Measurements from ENCODE around the gene TCEANC2. TPM values are rescaled to one million over a fixed set of nuclear protein-coding genes. Genes with fewer than 3 reads are reported as not detected.

Gene TCEANC2
- total RNA-seq, 4 donors from 2014 or later, result 1.4 to 7.1 (median 5.7) TPM

DNA sequence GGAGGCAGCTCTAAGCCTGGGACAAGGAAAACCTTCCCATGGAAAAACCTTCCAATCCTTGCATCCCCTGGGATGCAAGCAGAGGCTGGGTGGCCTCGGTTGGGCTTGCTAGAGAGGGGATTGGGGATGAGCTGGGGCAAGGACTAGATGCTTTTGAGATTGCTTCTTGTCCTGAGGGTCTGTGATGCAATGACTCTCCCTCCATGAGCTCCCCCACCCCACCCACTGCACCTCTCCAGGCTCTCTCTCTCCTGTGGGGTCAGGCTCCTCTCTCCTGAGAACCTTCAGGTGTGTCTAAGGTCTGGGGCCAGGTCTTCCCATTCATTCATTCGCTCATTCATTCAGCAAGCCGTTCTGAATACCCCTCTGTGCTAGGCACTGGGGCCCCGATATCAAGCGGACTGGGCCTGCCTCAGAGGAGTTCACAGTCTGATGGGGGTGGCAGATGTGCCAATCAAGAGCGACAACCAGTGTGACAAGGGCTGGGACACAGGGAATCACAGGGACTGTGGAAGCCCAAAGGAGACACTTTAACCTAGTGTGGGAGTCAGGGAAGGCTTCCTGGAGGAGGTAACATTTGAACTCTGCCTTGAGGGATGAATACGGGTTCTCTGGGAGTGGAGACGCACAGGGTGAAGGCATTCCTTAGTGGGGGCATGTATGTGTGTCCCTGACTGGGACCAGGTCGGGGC lies 41.9 kb upstream of the TCEANC2 start:
- Histone ChIP-seq H3K27me3 (no peaks in the 10 kb centered on the region), H3K36me3 (no peaks in the 10 kb centered on the region), H3K4me3 (no peak overlapping the region), H3K27ac (no peak overlapping the region), H3K9me3 (no peaks in the 10 kb centered on the region), H3K4me1 (peaks cover 0 to 6% (median 3%) of the 10 kb centered on the region in 4 donors)
- TF ChIP-seq POLR2A (IDR thresholded peaks at IDR 0.05), result no peak
- no peak for TF ChIP-seq CTCF (IDR thresholded peaks at IDR 0.05)
- no peak for TF ChIP-seq POLR2AphosphoS5 (IDR thresholded peaks at IDR 0.05)
- no peak for TF ChIP-seq EP300 (IDR thresholded peaks at IDR 0.05; ENCODE audit: low read depth)
- WGBS, 2 donors (ENCODE audit: low coverage in 1 of 2), result 90 to 100% methylated on average over 2 to 9 of the region's 9 CpGs
- in situ Hi-C loops (cut with MboI; ENCODE audit: low pct_ligation_motif_present in 1 of 4, low pct_unique_long_range_greater_than_20kb in 1 of 4, low sequenced_read_pairs in 3 of 4), result no loop called here
- intact Hi-C loops (cut with DNase I; ENCODE audit: low total_unique reads), result no loop called here
- no peak for DNase-seq

GRCh38 chr1:54012008-54012325 lies 41.4 kb upstream of the TCEANC2 start:
- no peaks in the 10 kb centered on the region for H3K36me3 ChIP-seq
- no peak overlapping the region for H3K4me3 ChIP-seq
- TF ChIP-seq CTCF (IDR thresholded peaks at IDR 0.05), result no peak
- TF ChIP-seq POLR2A (IDR thresholded peaks at IDR 0.05), result no peak
- no peak for TF ChIP-seq EP300 (IDR thresholded peaks at IDR 0.05; ENCODE audit: low read depth)
- TF ChIP-seq POLR2AphosphoS5 (IDR thresholded peaks at IDR 0.05), result no peak
- no peak overlapping the region for H3K27ac ChIP-seq
- in situ Hi-C loops (cut with MboI; ENCODE audit: low pct_ligation_motif_present in 1 of 4, low pct_unique_long_range_greater_than_20kb in 1 of 4, low sequenced_read_pairs in 3 of 4), result no loop called here
- H3K9me3 ChIP-seq, result no peaks in the 10 kb centered on the region
- intact Hi-C loops (cut with DNase I; ENCODE audit: low total_unique reads), result no loop called here
- no peaks in the 10 kb centered on the region for H3K27me3 ChIP-seq
- no peak for DNase-seq
- 83% methylated on average over 9 of the region's 9 CpGs; no CpG with 5 or more reads in 1 of the 2 donors for WGBS, 2 donors (ENCODE audit: low coverage in 1 of 2)
- peaks cover 0 to 6% (median 3%) of the 10 kb centered on the region in 4 donors for H3K4me1 ChIP-seq

DNA sequence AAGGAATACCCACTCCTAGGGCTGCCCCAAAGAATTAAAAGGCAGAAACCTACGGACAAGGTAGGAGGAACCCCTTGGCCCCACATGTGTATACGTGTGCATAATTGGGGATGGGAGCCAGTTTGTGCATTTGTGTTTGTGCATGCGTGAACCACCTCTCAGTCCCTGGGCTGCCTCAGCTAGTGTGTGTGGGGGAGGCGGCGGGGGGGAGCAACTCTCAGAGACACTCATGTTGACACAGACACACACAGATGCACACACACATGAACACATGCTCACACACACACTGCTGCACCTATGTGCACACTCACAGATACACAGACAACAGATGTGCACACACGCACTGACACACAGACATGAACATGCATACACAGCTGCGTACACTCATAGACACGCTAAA lies 40.5 kb upstream of the TCEANC2 start:
- intact Hi-C loops (cut with DNase I; ENCODE audit: low total_unique reads), result no loop called here
- no peaks in the 10 kb centered on the region for H3K27me3 ChIP-seq
- TF ChIP-seq CTCF (IDR thresholded peaks at IDR 0.05) (no peak), EP300 (IDR thresholded peaks at IDR 0.05; ENCODE audit: low read depth) (no peak), POLR2A (IDR thresholded peaks at IDR 0.05) (no peak), POLR2AphosphoS5 (IDR thresholded peaks at IDR 0.05) (no peak)
- H3K27ac ChIP-seq, result no peak overlapping the region
- in situ Hi-C loops (cut with MboI; ENCODE audit: low pct_ligation_motif_present in 1 of 4, low pct_unique_long_range_greater_than_20kb in 1 of 4, low sequenced_read_pairs in 3 of 4), result no loop called here
- no peaks in the 10 kb centered on the region for H3K36me3 ChIP-seq
- WGBS, 2 donors (ENCODE audit: low coverage in 1 of 2), result 82% methylated on average over 8 of the region's 8 CpGs; no CpG with 5 or more reads in 1 of the 2 donors
- no peaks in the 10 kb centered on the region for H3K9me3 ChIP-seq
- peaks cover 0 to 8% (median 3%) of the 10 kb centered on the region in 4 donors for H3K4me1 ChIP-seq
- no peak for DNase-seq
- H3K4me3 ChIP-seq, result no peak overlapping the region

- intact Hi-C loops (cut with DNase I; ENCODE audit: low total_unique reads) (no loop called here), in situ Hi-C loops (cut with MboI; ENCODE audit: low pct_ligation_motif_present in 1 of 4, low pct_unique_long_range_greater_than_20kb in 1 of 4, low sequenced_read_pairs in 3 of 4) (no loop called here)
- TF ChIP-seq POLR2AphosphoS5 (IDR thresholded peaks at IDR 0.05), result no peak
- TF ChIP-seq EP300 (IDR thresholded peaks at IDR 0.05; ENCODE audit: low read depth), result no peak
- TF ChIP-seq POLR2A (IDR thresholded peaks at IDR 0.05), result no peak
- TF ChIP-seq CTCF (IDR thresholded peaks at IDR 0.05), result no peak
- no peaks in the 10 kb centered on the region for H3K36me3 ChIP-seq
- no peak overlapping the region for H3K4me3 ChIP-seq
- DNase-seq, result no peak
- H3K27ac ChIP-seq, result no peak overlapping the region
- WGBS, 2 donors (ENCODE audit: low coverage in 1 of 2), result 79% methylated on average over 8 of the region's 8 CpGs; no CpG with 5 or more reads in 1 of the 2 donors
- H3K4me1 ChIP-seq, result peaks cover 0 to 9% (median 3%) of the 10 kb centered on the region in 4 donors
- no peaks in the 10 kb centered on the region for H3K9me3 ChIP-seq
- no peaks in the 10 kb centered on the region for H3K27me3 ChIP-seq
These were observed 39.9 kb upstream of the TCEANC2 start for GRCh38 chr1:54013393-54014008.

All from transverse colon (tissue), 4 donors.